SK-N-SH (cell line): ENCODE measurements around the gene WDR35. TPM values are rescaled to one million over a fixed set of nuclear protein-coding genes. Genes with fewer than 3 reads are reported as not detected.
A peak's percentile ranks its signal among the peaks of the same experiment; 100 is the strongest.
"Not testable (repeated sequence)": the region's sequence is repeated elsewhere in the genome, so short reads cannot be mapped to it uniquely, and the experiment has no call there.

Source experiments
- CTCF ChIA-PET: fragments of 300-600, 350-600 bp; formaldehyde crosslinking; extraction: SDS; loops from one replicate; lab custom pipeline; 2021; lab: Yijun Ruan, JAX
- POLR2A ChIA-PET: fragments of 350-600 bp; sonication (Branson Sonifier 250); formaldehyde crosslinking; extraction: SDS; loops from one replicate; lab custom pipeline; 2020; ENCODE audit warnings: antibody characterized with exemption, inconsistent platforms; lab: Yijun Ruan, JAX
- DNase-seq: peaks from one replicate; pipeline ENCODE4 v3.0.0; 2012
- H2AFZ ChIP-seq: fragments of 200-600 bp; sonication (generic); 2 replicates; pipeline ENCODE4 v1.8.1; 2016; ENCODE audit warnings: antibody characterized with exemption, mild to moderate bottlenecking, low read depth
- H3F3A ChIP-seq: fragments of 200-600 bp; sonication (generic); replicated peaks from 2 replicates; pipeline ENCODE3; 2016; ENCODE audit warnings: antibody characterized with exemption, mild to moderate bottlenecking; ENCODE audit not compliant: insufficient read depth
- H3K27ac ChIP-seq, 2 experiments: fragments of 200-500 bp in 1 of 2; fragments of 200-600 bp in 1 of 2; sonication (Bioruptor generic) in 1 of 2; sonication (generic), shearing (Covaris generic) in 1 of 2; 2 replicates each; pipeline versions ENCODE4 v1.5.1 to v1.6.1; 2014 to 2016; ENCODE audit warnings: low read depth in 2 of 2, inconsistent platforms in 1 of 2, low read length in 1 of 2, mild to moderate bottlenecking in 1 of 2, mixed read lengths in 1 of 2
- H3K27me3 ChIP-seq: fragments of 200-600 bp; sonication (generic), shearing (Covaris generic); 2 replicates; pipeline ENCODE4 v1.6.1; 2016; ENCODE audit warnings: mixed run types; ENCODE audit not compliant: insufficient read depth
- H3K36me3 ChIP-seq, 2 experiments: fragments of 200-500 bp in 1 of 2; fragments of 200-600 bp in 1 of 2; sonication (Bioruptor generic) in 1 of 2; sonication (generic) in 1 of 2; replicated peaks in 1 of 2; 2 replicates each; pipeline versions ENCODE3 to v1.5.1; 2014 to 2016; ENCODE audit warnings: low read length in 1 of 2, mild to moderate bottlenecking in 1 of 2; ENCODE audit not compliant: insufficient read depth in 2 of 2, control insufficient read depth in 1 of 2
- H3K4me1 ChIP-seq, 2 experiments: fragments of 200-500 bp in 1 of 2; fragments of 200-600 bp in 1 of 2; sonication (Bioruptor generic) in 1 of 2; sonication (generic), shearing (Covaris generic) in 1 of 2; 2 replicates each; pipeline versions ENCODE4 v1.5.1 to v1.6.1; 2014 to 2016; ENCODE audit warnings: low read depth in 1 of 2, low read length in 1 of 2, mixed run types in 1 of 2; ENCODE audit not compliant: insufficient read depth in 2 of 2, control insufficient read depth in 1 of 2
- H3K4me2 ChIP-seq: fragments of 200-600 bp; sonication (generic), shearing (Covaris generic); 2 replicates; pipeline ENCODE4 v1.6.1; 2017; ENCODE audit warnings: mixed run types
- H3K4me3 ChIP-seq, 2 experiments: fragments of 200-500 bp in 1 of 2; fragments of 200-600 bp in 1 of 2; sonication (Bioruptor generic) in 1 of 2; sonication (generic), shearing (Covaris generic) in 1 of 2; 2 replicates each; pipeline versions ENCODE4 v1.5.1 to v1.8.1; 2014 to 2016; ENCODE audit warnings: low read depth in 2 of 2, inconsistent platforms in 1 of 2, low read length in 1 of 2, mild to moderate bottlenecking in 1 of 2, mixed read lengths in 1 of 2, moderate library complexity in 1 of 2
- H3K79me2 ChIP-seq: fragments of 200-600 bp; sonication (generic); 2 replicates; pipeline ENCODE4 v1.8.1; 2017; ENCODE audit warnings: mild to moderate bottlenecking; ENCODE audit not compliant: insufficient read depth
- H3K9ac ChIP-seq: fragments of 200-600 bp; sonication (generic); 2 replicates; pipeline ENCODE4 v1.6.1; 2017; ENCODE audit warnings: mixed run types
- H3K9me2 ChIP-seq: fragments of 200-600 bp; sonication (generic); 2 replicates; pipeline ENCODE4 v1.6.1; 2017; ENCODE audit warnings: mixed run types
- H3K9me3 ChIP-seq: fragments of 200-600 bp; sonication (generic); 2 replicates; pipeline ENCODE4 v1.6.1; 2017; ENCODE audit warnings: mixed run types, mild to moderate bottlenecking, moderate library complexity
- H4K20me1 ChIP-seq: fragments of 200-600 bp; sonication (generic); 2 replicates; pipeline ENCODE4 v1.6.1; 2017; ENCODE audit warnings: mild to moderate bottlenecking, mixed run types; ENCODE audit not compliant: insufficient read depth
- CHD2 ChIP-seq: fragments of 150-350 bp; IDR thresholded peaks from 2 replicates; pipeline ENCODE4 v1.6.1; 2018; ENCODE audit warnings: low read length; ENCODE audit not compliant: partially characterized antibody
- EP300 ChIP-seq, 2 experiments: IDR thresholded peaks; 2 replicates each; pipeline versions ENCODE4 v1.4.0 to v1.6.1; 2012; ENCODE audit warnings: borderline replicate concordance in 1 of 2, low read depth in 1 of 2, low read length in 1 of 2
- EZH2phosphoT487 ChIP-seq: fragments of 200-600 bp; sonication (generic); IDR thresholded peaks from 2 replicates; pipeline ENCODE4 v1.6.1; 2017; ENCODE audit warnings: low read depth, mixed run types, mild to moderate bottlenecking, antibody characterized with exemption, moderate library complexity, borderline replicate concordance
- GATA2 ChIP-seq: sonication (generic); formaldehyde crosslinking; IDR thresholded peaks from 2 replicates; pipeline ENCODE4 v1.5.0; 2020; ENCODE audit warnings: mild to moderate bottlenecking, missing genetic modification reagents
- JUND ChIP-seq: IDR thresholded peaks from 2 replicates; pipeline ENCODE4 v1.4.0; 2012
- MAX ChIP-seq: IDR thresholded peaks from 2 replicates; pipeline ENCODE4 v1.4.0; 2012; ENCODE audit warnings: low read depth
- RFX5 ChIP-seq: IDR thresholded peaks from 2 replicates; pipeline ENCODE4 v1.6.1; 2012; ENCODE audit warnings: mild to moderate bottlenecking, improper control_type of control experiment, low read length
- RXRA ChIP-seq: IDR thresholded peaks from 2 replicates; pipeline ENCODE4 v1.4.0; 2012; ENCODE audit warnings: low read depth, mild to moderate bottlenecking, borderline replicate concordance
- TAF1 ChIP-seq: IDR thresholded peaks from 2 replicates; pipeline ENCODE4 v1.6.1; 2012; ENCODE audit warnings: low read depth, mild to moderate bottlenecking, low read length, moderate library complexity, borderline replicate concordance
- TCF12 ChIP-seq: IDR thresholded peaks from 2 replicates; pipeline ENCODE4 v1.4.0; 2012
- TEAD4 ChIP-seq: IDR thresholded peaks from 2 replicates; pipeline ENCODE4 v1.4.0; 2012; ENCODE audit warnings: mild to moderate bottlenecking, borderline replicate concordance; ENCODE audit not compliant: insufficient read depth
- YY1 ChIP-seq: IDR thresholded peaks from 2 replicates; pipeline ENCODE4 v1.4.0; 2012; ENCODE audit warnings: low read depth, mild to moderate bottlenecking
- WGBS: methylation state at CpG from one replicate; pipeline ENCODE4 v1.1.6; 2017; ENCODE audit warnings: low lambda C conversion rate; 5-methylcytosine and 5-hydroxymethylcytosine counted together
- polyA plus RNA-seq, 3 experiments: library from polyadenylated mRNA; depleted of rRNA; stranded (reverse); fragments of >200 nt; gene quantifications; 2 replicates each; pipeline ENCODE4 v1.2.3, GENCODE V29; 2012
- TF ChIP-seq, protein P1 (sequence below): fragments of 150-350 bp; IDR thresholded peaks from 2 replicates; pipeline ENCODE4 v1.6.1; 2016; ENCODE audit warnings: mild to moderate bottlenecking, low read depth, low read length
- TF ChIP-seq, protein P2 (sequence below): fragments of 200-600 bp; sonication (generic); IDR thresholded peaks from 2 replicates; pipeline ENCODE4 v1.6.1; 2017; ENCODE audit warnings: antibody characterized with exemption, mild to moderate bottlenecking, moderate library complexity
- TF ChIP-seq, protein P3 (sequence below): fragments of 150-350 bp; IDR thresholded peaks from 2 replicates; pipeline ENCODE4 v1.6.1; 2017; ENCODE audit warnings: antibody characterized with exemption, low read length, low read depth, borderline replicate concordance

The WDR35 gene
- polyA plus RNA-seq, 1 of the 3 experiments (the other 2 are of a cell fraction), result 8.6 TPM

- TF ChIP-seq TAF1 (no peak), TCF12 (no peak), RFX5 (no peak), EP300 (IDR thresholded peaks at IDR 0.05; ENCODE audit: borderline replicate concordance in 1 of 2, low read depth in 1 of 2, low read length in 1 of 2) (no peak)
- TF ChIP-seq, protein P1, sequence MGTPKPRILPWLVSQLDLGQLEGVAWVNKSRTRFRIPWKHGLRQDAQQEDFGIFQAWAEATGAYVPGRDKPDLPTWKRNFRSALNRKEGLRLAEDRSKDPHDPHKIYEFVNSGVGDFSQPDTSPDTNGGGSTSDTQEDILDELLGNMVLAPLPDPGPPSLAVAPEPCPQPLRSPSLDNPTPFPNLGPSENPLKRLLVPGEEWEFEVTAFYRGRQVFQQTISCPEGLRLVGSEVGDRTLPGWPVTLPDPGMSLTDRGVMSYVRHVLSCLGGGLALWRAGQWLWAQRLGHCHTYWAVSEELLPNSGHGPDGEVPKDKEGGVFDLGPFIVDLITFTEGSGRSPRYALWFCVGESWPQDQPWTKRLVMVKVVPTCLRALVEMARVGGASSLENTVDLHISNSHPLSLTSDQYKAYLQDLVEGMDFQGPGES, result no peak
- TF ChIP-seq, protein P2, sequence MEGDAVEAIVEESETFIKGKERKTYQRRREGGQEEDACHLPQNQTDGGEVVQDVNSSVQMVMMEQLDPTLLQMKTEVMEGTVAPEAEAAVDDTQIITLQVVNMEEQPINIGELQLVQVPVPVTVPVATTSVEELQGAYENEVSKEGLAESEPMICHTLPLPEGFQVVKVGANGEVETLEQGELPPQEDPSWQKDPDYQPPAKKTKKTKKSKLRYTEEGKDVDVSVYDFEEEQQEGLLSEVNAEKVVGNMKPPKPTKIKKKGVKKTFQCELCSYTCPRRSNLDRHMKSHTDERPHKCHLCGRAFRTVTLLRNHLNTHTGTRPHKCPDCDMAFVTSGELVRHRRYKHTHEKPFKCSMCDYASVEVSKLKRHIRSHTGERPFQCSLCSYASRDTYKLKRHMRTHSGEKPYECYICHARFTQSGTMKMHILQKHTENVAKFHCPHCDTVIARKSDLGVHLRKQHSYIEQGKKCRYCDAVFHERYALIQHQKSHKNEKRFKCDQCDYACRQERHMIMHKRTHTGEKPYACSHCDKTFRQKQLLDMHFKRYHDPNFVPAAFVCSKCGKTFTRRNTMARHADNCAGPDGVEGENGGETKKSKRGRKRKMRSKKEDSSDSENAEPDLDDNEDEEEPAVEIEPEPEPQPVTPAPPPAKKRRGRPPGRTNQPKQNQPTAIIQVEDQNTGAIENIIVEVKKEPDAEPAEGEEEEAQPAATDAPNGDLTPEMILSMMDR, result no peak
These were observed 57.0 kb downstream of the WDR35 start (continued) for GRCh38 chr2:19932928-19933327.

DNA sequence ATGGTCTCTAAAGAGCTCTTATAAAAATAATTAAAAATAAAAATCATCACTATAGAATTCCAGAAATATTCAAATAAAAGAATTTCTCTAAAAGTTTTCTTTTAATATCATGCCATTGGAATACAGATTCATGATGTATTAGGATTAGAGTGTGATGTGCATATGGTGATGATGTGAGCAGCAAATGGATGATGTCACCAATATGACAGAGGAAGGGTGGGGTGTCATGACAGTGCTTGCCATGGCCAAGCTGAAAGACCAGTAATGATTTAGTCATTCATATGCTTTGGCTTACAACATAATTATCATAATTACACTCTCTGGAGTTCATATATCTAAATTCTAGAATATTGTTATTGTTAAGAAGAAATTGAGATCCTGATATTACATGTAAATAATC is 60.7 kb downstream of the WDR35 start:
- H3K27me3 ChIP-seq, result no peaks in the 10 kb centered on the region
- no peak overlapping the region for H3K9ac ChIP-seq
- ChIA-PET CTCF (interaction anchor here (1.2 to 1.9 kb wide), 3 partner anchors 10 to 27 kb away, joined by 4 to 5 read pairs (median 4); no protein-coding TSS in a partner anchor), POLR2A (no interaction called here)
- peak overlapping the region in 1 of 2 experiments; percentile 12; a peak in 1 of 4 replicates for H3K4me3 ChIP-seq
- peaks cover 0 to 2% of the 10 kb centered on the region in 2 experiments; a peak in 2 of 4 replicates for H3K4me1 ChIP-seq
- H3K4me2 ChIP-seq, result no peak overlapping the region
- peaks cover 13% of the 10 kb centered on the region for H3K9me3 ChIP-seq
- H3F3A ChIP-seq, result no peaks in the 10 kb centered on the region
- no peak overlapping the region for H3K27ac ChIP-seq
- no peaks in the 10 kb centered on the region for H3K9me2 ChIP-seq
- H3K79me2 ChIP-seq, result no peaks in the 10 kb centered on the region
- no peak overlapping the region for H2AFZ ChIP-seq
- no peak for DNase-seq
- TF ChIP-seq GATA2 (CRISPR knock-in tag), result no peak
- TF ChIP-seq EZH2phosphoT487, result no peak
- no peak for TF ChIP-seq CHD2
- TF ChIP-seq TAF1, result no peak
- TF ChIP-seq RFX5, result no peak
- TF ChIP-seq MAX, result no peak
- no peak for TF ChIP-seq TEAD4
- TF ChIP-seq, protein P1, result no peak
- no peak for TF ChIP-seq RXRA
- TF ChIP-seq, protein P3, sequence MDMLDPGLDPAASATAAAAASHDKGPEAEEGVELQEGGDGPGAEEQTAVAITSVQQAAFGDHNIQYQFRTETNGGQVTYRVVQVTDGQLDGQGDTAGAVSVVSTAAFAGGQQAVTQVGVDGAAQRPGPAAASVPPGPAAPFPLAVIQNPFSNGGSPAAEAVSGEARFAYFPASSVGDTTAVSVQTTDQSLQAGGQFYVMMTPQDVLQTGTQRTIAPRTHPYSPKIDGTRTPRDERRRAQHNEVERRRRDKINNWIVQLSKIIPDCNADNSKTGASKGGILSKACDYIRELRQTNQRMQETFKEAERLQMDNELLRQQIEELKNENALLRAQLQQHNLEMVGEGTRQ, result no peak
- TF ChIP-seq JUND, result no peak
- TF ChIP-seq YY1, result no peak
- H4K20me1 ChIP-seq, result no peaks in the 10 kb centered on the region
- H3K36me3 ChIP-seq, result peaks cover 58 to 60% of the 10 kb centered on the region in 2 experiments

DNA sequence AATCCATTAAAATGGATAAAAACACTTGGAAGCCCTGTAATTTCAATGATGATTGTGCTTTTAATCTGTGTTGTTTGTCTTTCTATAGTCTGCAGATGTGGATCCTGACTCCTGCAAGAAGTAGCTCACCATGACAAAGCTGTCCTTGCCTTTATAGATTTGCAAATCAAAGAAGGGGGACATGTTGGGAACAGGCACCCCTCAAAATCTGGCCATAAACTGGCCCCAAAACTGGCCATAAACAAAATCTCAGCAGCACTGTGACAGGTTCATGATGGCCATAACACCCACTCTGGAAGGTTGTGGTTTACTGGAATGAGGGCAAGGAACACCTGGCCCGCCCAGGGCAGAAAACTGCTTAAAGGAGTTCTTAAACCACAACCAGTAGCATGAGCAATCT is 62.1 kb downstream of the WDR35 start:
- POLR2A ChIA-PET, H3K27ac ChIP-seq, H3K4me3 ChIP-seq, H4K20me1 ChIP-seq, H3K79me2 ChIP-seq, H3K4me1 ChIP-seq, DNase-seq, H3K9me2 ChIP-seq, H3K9ac ChIP-seq, H3K27me3 ChIP-seq, H3F3A ChIP-seq, H2AFZ ChIP-seq, H3K4me2 ChIP-seq: not testable (repeated sequence)
- WGBS, result 100% methylated on average over 1 of the region's 1 CpG
- Histone ChIP-seq H3K36me3 (peaks cover 60 to 67% of the 10 kb centered on the region in 2 experiments), H3K9me3 (peaks cover 13% of the 10 kb centered on the region)
- CTCF ChIA-PET, result interaction anchor here (1.0 kb wide), 1 partner anchor 87 kb away, joined by 3 read pairs; no protein-coding TSS in a partner anchor
